Adipose tissue (tissue), 3 donors: Measurements from ENCODE around the gene HS3ST2. TPM values are rescaled to one million over a fixed set of nuclear protein-coding genes. Genes with fewer than 3 reads are reported as not detected.
"Not testable (repeated sequence)": the region's sequence is repeated elsewhere in the genome, so short reads cannot be mapped to it uniquely, and the experiment has no call there.

ENCODE experiments used
- H3K27ac ChIP-seq: one replicate; pipeline ENCODE4 v1.5.1; 2013; ENCODE audit warnings: low read depth, low read length
- WGBS, 3 donors: extraction: QIAGEN DNeasy Blood & Tissue Kit; methylation state at CpG; one replicate each; pipeline ENCODE4 v1.1.7; 2013; 5-methylcytosine and 5-hydroxymethylcytosine counted together
- polyA plus RNA-seq, 3 donors: library from polyadenylated mRNA; stranded (reverse); fragments of 200-250 nt; gene quantifications; one replicate each; pipeline ENCODE4 v1.2.3, GENCODE V29; 2013
- donor health status: healthy with polysubstance abuse.
- donor health status: Bipolar disorder and iron deficiency.
- donor health status: healthy.

The HS3ST2 gene
- polyA plus RNA-seq, 3 donors = 0.07 to 3.3 (median 1.2) TPM

- WGBS, 3 donors = 56 to 68% (median 68%) methylated on average over 7 of the region's 7 CpGs
- H3K27ac ChIP-seq = no peak overlapping the region
Measured at GRCh38 chr16:22912654-22913053, 98.7 kb downstream of the HS3ST2 start.

- WGBS, 3 donors = 90 to 91% (median 91%) methylated on average over 25 of the region's 25 CpGs
- H3K27ac ChIP-seq = no peak overlapping the region
Measured at GRCh38 chr16:22915003-22915402, 101.0 kb downstream of the HS3ST2 start.

GRCh38 chr16:22923491-22923890 is 109.5 kb downstream of the HS3ST2 start:
- no peak overlapping the region for H3K27ac ChIP-seq
- 70 to 84% (median 75%) methylated on average over 3 of the region's 3 CpGs for WGBS, 3 donors

- 37 to 67% (median 65%) methylated on average over 5 of the region's 5 CpGs for WGBS, 3 donors
- H3K27ac ChIP-seq = no peak overlapping the region
Measured at GRCh38 chr16:22924492-22924891, 110.5 kb downstream of the HS3ST2 start.

DNA sequence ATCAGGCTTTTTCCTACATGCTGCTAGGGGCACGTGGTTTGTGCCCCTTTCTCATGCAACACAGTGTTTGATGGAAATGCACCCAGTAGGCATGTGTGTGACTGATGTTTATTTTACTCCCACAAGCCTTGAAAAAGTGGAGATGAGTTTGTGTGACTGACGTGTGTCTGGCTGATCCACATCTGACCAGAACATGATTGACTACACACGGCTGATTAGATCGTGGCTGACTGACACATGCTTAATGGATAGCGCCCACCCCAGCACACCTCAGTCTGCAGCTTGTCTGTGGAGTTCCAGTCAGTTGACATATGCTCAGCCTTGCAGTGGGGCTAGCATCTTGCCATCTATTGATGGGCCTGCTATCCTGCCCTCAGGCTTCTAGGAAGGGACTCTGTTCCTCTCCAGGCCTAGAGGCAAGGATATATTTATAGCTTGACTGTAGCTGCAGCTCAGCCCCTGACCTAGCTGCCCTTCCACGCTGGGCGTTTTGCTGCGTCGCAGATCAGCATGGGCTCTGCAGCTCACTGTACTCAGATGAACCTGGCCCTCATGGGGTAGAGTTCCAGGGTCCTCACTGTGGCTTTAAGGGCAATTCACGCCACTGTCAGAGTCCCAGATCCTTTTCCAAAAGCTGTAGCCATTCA is 112.3 kb downstream of the HS3ST2 start:
- 54 to 67% (median 67%) methylated on average over 10 of the region's 10 CpGs for WGBS, 3 donors
- no peak overlapping the region for H3K27ac ChIP-seq

DNA sequence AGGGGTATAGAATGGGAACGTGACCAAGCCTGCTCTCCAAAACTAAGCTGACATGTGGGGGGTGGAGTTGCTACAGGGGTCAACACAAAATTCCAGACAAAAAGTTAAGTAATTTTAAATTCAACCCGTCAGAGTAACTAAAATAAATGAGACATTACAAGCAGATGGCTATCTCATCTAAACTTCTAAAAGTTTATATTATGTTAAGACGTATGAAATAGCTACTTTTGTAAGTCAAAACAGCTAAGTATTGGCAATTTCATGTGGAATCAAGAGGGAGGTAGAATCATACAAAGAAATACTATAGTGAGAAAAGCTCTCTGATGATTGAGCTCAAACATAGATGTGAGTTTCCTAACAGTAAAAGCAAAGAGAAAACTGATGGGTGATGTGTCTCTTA is 113.3 kb downstream of the HS3ST2 start:
- 41 to 50% (median 46%) methylated on average over 3 of the region's 3 CpGs for WGBS, 3 donors
- H3K27ac ChIP-seq = no peak overlapping the region

DNA sequence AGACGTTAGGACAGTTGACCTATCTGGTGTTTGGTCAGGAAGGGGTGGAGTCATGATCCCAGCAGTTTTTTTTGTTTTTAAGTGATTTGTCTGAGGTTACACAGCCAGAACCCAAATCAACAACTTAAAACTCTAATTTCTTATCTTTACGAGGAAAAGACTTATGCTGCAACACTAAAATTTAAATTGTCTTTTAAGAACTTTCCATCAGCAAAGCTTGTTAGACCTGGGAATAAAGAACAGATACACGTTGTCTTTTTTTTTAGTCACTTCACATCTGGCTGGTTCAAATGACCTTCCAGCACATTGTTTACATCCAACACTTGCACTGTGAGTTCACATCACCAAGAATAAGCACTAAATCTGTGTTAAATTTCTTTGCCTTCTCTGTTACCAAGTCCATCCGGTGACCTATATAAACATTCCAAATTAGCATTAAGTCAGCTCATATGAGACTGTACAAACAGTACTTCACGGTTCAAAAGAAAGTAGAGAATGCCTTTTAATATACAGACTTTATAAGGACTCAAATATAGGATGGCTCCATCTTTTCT is 115.0 kb downstream of the HS3ST2 start:
- WGBS, 3 donors = 29 to 46% (median 40%) methylated on average over 5 of the region's 5 CpGs
- no peak overlapping the region for H3K27ac ChIP-seq

DNA sequence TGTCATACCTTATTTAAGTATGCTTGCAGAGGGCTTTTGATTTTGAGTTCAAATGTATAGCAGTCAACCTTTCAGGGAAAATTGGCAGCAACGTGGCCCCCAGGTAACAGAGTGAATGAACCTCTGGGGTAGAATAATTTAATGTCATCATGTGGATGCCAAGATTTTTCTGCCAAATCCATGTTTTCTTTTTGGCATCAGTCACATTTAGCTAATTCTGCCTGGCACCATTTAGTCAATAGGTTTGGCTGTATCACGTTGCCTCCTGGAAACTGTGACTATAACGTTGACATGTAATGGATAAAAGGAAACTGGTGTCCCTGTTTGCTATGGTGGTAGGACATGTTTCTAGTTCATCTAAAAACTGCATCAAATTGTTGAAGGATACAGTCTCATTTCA is 115.5 kb downstream of the HS3ST2 start:
- 48 to 66% (median 63%) methylated on average over 3 of the region's 3 CpGs for WGBS, 3 donors
- no peak overlapping the region for H3K27ac ChIP-seq

- no peak overlapping the region for H3K27ac ChIP-seq
- 28 to 53% (median 40%) methylated on average over 8 of the region's 8 CpGs for whole genome bisulfite sequencing, 3 donors
Measured at GRCh38 chr16:22932032-22932771, 118.2 kb downstream of the HS3ST2 start.

DNA sequence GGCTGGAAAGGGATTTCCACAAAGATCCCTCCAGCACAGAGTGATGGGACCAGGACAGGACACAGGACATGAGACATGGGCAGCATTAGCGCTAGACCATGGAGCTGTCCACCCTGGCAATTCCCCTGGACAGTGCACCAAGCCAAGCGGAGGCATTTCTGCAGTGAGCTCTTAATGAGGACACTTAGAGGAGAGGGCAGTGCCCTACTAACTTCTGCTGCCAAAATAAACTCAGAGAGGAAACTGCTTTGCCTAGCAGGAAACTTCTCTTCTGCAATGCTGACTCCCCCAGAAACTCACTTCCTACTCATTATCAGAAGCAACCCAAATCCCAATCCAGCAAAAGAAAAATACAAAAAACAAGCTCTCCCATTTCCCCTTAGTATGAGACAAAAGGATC is 119.2 kb downstream of the HS3ST2 start:
- 15 to 38% (median 23%) methylated on average over 2 of the region's 2 CpGs for WGBS, 3 donors
- H3K27ac ChIP-seq = no peak overlapping the region

GRCh38 chr16:22934786-22935185 is 120.8 kb downstream of the HS3ST2 start:
- 65 to 76% (median 67%) methylated on average over 2 of the region's 2 CpGs for WGBS, 3 donors
- H3K27ac ChIP-seq = no peak overlapping the region

DNA sequence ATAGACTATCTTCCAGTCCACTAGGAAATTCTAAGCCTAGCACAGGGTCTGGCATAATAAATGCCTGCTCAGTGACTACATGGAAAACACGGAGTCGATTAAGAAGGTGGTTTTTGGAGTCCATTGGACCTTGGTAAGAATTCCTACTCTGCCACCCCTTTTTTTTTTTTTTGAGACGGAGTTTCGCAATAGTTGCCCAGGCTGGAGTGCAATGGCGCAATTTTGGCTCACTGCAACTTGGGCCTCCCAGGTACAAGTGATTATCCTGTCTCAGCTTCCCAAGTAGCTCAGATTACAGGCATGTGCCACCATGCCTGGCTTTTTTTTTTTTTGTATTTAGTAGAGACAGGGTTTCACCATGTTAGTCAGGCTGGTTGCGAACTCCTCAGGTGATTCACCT is 123.2 kb downstream of the HS3ST2 start:
- 67 to 83% (median 78%) methylated on average over 6 of the region's 6 CpGs for WGBS, 3 donors
- no peak overlapping the region for H3K27ac ChIP-seq

GRCh38 chr16:22938647-22939046 is 124.7 kb downstream of the HS3ST2 start:
- WGBS, 3 donors = 61 to 92% (median 75%) methylated on average over 1 of the region's 1 CpG
- no peak overlapping the region for H3K27ac ChIP-seq

GRCh38 chr16:22939744-22940363 is 125.9 kb downstream of the HS3ST2 start:
- H3K27ac ChIP-seq = not testable (repeated sequence)
- WGBS, 3 donors = 61 to 73% (median 68%) methylated on average over 4 of the region's 4 CpGs

DNA sequence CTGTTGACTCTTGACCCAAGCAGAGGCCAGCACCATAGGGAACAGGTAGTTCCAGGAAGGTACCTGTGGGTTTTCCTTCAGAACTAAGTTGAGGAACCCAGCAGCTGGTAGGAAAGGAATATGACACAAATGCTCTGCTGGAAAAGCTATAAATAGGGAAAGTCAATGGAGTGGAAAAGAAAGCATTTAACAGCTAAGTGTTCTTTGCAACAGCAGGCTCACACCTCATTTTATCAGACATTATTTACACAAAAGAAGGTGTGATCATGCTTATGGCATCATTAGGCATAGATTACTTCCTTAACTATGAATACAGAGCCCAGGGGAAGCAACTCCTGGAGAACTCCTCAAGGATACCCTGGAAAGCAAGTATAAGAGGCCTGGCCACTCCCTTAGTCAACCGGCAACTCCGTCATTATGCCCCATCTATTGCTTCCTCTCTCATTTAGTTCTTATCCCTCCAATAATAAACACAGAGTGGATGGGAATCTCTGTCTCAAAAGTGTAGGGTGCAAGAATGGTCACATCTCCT is 128.1 kb downstream of the HS3ST2 start:
- 74 to 91% (median 88%) methylated on average over 2 of the region's 2 CpGs for WGBS, 3 donors
- no peak overlapping the region for H3K27ac ChIP-seq

- 73 to 86% (median 79%) methylated on average over 1 of the region's 1 CpG for WGBS, 3 donors
Measured at GRCh38 chr16:22942811-22943210, 128.8 kb downstream of the HS3ST2 start.

GRCh38 chr16:22945361-22945760 is 131.4 kb downstream of the HS3ST2 start:
- WGBS, 3 donors = 11 to 29% (median 24%) methylated on average over 1 of the region's 1 CpG
- no peak overlapping the region for H3K27ac ChIP-seq

More at GRCh38 chr16:22942811-22943210, 128.8 kb downstream of the HS3ST2 start:
- H3K27ac ChIP-seq = no peak overlapping the region

DNA sequence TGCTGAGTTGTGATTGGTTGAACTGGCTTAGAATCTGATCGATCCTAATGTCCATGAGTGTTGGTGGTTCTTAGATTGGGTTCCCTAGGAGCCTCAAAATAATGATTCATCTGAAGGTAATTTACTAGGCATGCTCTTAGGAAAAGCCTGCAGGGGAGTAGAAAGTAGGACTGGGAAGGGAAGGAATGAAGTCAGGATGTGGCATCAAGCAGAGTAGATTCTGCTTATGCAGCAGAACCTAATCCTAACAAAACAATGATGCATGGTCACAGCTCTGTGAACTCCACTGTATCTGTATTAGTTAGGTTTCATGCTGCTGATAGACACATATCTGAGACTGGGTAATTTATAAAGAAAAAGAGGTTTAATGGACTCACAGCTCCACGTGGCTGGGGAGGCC is 132.5 kb downstream of the HS3ST2 start:
- no peak overlapping the region for H3K27ac ChIP-seq
- WGBS, 3 donors = 69 to 76% (median 74%) methylated on average over 2 of the region's 2 CpGs

DNA sequence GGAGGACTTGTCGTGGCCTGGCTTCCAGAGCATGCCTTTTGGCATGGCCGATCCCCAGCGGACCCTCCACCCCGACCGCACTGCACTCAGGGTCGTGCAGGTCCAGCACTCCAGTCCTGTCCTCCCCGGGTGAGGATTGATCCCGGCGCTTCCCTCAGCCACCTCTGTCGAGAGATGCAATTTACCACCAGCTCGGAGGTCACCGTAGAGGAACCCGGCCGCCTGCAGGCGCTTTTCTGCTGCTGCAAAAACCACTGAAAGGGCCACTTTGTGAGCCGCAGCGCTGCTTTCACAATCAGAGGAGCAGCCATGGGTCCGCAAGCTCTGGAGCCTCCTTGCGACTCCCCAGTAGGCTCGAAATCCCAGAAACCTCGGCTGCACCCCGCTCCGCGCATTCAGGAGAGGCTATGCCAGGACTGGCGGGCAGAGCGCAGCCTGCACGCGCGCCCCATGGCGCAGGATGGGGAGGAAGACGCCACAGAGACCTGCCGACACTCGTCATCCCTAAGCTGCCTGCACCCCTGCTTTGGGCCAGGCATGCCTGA is 134.2 kb downstream of the HS3ST2 start:
- WGBS, 3 donors = 11 to 13% (median 12%) methylated on average over 33 of the region's 33 CpGs
- H3K27ac ChIP-seq = no peak overlapping the region
